Measurements from ENCODE around the gene CCL25.

DNA sequence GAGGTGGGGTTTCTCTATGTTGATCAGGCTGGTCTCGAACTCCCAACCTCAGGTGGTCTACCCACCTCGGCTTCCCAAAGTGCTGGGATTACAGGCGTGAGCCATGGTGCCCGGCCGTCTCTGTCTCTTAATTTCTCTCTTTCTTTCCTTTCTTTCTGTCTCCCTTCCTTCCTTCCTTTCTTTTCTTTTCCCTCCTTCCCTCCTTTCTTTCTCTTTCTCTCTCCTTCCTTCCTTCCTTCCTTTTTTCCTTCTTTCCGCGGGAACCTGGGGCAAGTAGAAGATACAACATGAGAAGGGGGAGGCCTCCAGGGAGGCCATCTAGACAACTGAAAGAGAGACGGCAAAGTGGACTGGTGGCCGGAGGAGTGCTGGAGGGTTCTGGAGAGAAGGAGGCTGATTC is 31.9 kb upstream of the CCL25 start:
- TF ChIP-seq, protein P1, sequence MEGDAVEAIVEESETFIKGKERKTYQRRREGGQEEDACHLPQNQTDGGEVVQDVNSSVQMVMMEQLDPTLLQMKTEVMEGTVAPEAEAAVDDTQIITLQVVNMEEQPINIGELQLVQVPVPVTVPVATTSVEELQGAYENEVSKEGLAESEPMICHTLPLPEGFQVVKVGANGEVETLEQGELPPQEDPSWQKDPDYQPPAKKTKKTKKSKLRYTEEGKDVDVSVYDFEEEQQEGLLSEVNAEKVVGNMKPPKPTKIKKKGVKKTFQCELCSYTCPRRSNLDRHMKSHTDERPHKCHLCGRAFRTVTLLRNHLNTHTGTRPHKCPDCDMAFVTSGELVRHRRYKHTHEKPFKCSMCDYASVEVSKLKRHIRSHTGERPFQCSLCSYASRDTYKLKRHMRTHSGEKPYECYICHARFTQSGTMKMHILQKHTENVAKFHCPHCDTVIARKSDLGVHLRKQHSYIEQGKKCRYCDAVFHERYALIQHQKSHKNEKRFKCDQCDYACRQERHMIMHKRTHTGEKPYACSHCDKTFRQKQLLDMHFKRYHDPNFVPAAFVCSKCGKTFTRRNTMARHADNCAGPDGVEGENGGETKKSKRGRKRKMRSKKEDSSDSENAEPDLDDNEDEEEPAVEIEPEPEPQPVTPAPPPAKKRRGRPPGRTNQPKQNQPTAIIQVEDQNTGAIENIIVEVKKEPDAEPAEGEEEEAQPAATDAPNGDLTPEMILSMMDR (IDR thresholded peaks at IDR 0.05; ENCODE audit: poor library complexity, severe bottlenecking), result no peak
- TF ChIP-seq RAD21 (conservative IDR thresholded peaks at IDR 0.05) (no peak), EZH2 (IDR thresholded peaks at IDR 0.05; ENCODE audit: borderline replicate concordance, insufficient read depth, low read length, poor library complexity, severe bottlenecking) (no peak), TAF1 (IDR thresholded peaks at IDR 0.05; ENCODE audit: low read depth) (no peak), EP300 (conservative IDR thresholded peaks at IDR 0.05; ENCODE audit: poor library complexity, severe bottlenecking) (no peak), POLR2AphosphoS5 (IDR thresholded peaks at IDR 0.05) (no peak)
- TF ChIP-seq, protein P2, sequence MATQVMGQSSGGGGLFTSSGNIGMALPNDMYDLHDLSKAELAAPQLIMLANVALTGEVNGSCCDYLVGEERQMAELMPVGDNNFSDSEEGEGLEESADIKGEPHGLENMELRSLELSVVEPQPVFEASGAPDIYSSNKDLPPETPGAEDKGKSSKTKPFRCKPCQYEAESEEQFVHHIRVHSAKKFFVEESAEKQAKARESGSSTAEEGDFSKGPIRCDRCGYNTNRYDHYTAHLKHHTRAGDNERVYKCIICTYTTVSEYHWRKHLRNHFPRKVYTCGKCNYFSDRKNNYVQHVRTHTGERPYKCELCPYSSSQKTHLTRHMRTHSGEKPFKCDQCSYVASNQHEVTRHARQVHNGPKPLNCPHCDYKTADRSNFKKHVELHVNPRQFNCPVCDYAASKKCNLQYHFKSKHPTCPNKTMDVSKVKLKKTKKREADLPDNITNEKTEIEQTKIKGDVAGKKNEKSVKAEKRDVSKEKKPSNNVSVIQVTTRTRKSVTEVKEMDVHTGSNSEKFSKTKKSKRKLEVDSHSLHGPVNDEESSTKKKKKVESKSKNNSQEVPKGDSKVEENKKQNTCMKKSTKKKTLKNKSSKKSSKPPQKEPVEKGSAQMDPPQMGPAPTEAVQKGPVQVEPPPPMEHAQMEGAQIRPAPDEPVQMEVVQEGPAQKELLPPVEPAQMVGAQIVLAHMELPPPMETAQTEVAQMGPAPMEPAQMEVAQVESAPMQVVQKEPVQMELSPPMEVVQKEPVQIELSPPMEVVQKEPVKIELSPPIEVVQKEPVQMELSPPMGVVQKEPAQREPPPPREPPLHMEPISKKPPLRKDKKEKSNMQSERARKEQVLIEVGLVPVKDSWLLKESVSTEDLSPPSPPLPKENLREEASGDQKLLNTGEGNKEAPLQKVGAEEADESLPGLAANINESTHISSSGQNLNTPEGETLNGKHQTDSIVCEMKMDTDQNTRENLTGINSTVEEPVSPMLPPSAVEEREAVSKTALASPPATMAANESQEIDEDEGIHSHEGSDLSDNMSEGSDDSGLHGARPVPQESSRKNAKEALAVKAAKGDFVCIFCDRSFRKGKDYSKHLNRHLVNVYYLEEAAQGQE (IDR thresholded peaks at IDR 0.05; ENCODE audit: borderline replicate concordance), result no peak
